ENCODE measurements around the gene ANKLE2. TPM values are rescaled to one million over a fixed set of nuclear protein-coding genes. Genes with fewer than 3 reads are reported as not detected.

ANKLE2 gene
- total and polyA plus RNA-seq, 3 donors from 2014 or later, result 103 to 204 (median 120) TPM

DNA sequence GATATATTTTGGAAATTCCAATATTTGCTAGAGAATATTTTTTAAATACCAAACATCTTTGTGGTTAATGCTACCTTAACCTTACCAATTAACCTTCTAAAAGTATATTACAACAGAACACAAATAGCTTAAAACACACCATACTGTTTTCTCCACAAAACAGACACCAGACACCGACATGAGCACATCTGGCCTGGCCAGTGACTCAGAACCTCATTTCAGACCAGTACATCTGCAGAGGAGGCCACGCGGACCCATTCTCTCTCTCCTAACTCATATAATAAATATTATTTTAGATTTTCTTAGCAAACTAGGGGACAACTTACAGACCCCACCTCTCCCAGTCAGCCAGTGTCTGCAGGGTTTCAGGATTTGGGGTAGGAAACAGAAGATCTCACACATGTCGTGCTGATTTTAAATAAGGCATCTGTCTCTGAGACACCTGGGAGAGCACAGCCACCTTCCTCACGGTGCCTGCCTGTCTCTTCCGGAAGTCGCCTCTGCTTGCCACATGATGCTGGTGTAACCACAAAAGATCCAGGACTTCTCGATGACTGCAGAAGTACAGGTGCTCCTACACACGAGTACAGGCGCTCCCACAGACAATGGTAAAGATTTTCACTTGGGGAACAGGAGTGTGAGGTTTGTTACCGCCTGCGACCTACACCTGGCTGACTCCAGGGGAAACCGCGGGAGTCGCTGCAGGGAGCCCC is 9.7 kb upstream of the ANKLE2 start:
- Histone ChIP-seq H3K4me1 (peaks cover 18% of the 10 kb centered on the region), H3K36me3 (ENCODE audit: low read depth, missing control alignments) (peaks cover 4% of the 10 kb centered on the region), H3K9me3 (no peaks in the 10 kb centered on the region), H3K27ac (peak overlapping the region in 1 of 2 donors; percentile 44), H3K4me3 (no peak overlapping the region), H3K27me3 (no peaks in the 10 kb centered on the region)
- no peak for DNase-seq
- 91 to 92% methylated on average over 14 to 15 of the region's 15 CpGs for WGBS, 2 donors
- TF ChIP-seq, protein P1, sequence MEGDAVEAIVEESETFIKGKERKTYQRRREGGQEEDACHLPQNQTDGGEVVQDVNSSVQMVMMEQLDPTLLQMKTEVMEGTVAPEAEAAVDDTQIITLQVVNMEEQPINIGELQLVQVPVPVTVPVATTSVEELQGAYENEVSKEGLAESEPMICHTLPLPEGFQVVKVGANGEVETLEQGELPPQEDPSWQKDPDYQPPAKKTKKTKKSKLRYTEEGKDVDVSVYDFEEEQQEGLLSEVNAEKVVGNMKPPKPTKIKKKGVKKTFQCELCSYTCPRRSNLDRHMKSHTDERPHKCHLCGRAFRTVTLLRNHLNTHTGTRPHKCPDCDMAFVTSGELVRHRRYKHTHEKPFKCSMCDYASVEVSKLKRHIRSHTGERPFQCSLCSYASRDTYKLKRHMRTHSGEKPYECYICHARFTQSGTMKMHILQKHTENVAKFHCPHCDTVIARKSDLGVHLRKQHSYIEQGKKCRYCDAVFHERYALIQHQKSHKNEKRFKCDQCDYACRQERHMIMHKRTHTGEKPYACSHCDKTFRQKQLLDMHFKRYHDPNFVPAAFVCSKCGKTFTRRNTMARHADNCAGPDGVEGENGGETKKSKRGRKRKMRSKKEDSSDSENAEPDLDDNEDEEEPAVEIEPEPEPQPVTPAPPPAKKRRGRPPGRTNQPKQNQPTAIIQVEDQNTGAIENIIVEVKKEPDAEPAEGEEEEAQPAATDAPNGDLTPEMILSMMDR (IDR thresholded peaks at IDR 0.05), result no peak
- TF ChIP-seq POLR2A (IDR thresholded peaks at IDR 0.05), result no peak
- intact Hi-C loops (cut with DNase I; ENCODE audit: low total_unique reads), result no loop called here

DNA sequence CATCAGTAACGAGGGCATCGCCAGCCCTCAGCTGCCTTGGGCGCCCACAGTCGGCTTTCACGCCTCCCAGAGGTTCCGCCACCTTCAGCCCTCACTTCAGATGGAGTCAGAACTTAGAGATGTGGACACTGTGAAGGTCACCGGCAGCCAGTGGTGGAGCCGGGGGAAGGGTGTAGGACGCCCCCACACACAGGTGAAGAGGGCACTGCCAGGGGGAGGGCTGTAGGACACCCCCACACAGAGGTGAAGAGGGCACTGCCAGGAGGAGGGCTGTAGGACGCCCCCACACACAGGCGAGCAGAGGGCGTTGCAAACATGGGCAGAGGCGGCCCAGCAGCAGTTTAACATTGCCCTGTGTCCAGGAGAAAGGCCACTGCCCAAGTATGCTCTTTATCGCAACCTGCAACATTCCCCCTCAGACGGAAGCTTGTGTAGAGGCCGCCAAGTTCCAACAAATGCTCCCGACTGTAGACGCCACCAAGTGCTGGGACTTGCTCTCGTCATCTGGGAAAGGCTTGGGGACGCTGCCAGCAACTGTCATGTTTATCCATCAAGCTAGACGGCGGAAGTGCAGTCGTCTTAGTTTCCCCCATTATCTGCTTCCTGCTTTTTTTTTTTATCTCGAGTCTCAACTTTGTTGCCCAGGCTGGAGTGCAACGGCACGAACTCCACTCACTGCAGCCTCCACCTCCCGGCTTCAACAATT is 4.9 kb upstream of the ANKLE2 start:
- no peaks in the 10 kb centered on the region for H3K27me3 ChIP-seq

DNA sequence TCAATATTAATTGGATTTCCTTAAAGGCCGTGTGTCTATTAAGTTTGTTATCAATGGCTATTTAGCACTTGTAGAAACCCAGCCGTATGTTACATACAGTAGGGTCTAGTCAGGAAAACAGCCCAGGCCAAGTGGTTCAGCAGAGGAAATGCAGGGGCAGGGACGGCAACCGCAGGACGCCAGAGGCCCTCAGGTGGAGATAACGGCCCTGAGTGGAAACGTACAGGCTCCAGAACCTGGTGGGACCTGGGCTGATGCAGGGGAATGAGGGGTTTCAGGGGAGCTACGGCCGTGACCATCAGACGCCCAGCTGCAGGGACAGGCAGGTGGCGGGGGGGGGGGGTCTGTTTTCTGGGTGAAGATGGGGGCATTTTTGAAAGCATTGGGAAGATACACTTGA is 3.7 kb upstream of the ANKLE2 start:
- Histone ChIP-seq H3K36me3 (ENCODE audit: low read depth, missing control alignments) (no peaks in the 10 kb centered on the region), H3K4me1 (peaks cover 21% of the 10 kb centered on the region), H3K27me3 (no peaks in the 10 kb centered on the region), H3K27ac (no peak overlapping the region), H3K9me3 (no peaks in the 10 kb centered on the region), H3K4me3 (no peak overlapping the region)
- no peak for TF ChIP-seq POLR2A (IDR thresholded peaks at IDR 0.05)
- TF ChIP-seq, protein P1 (IDR thresholded peaks at IDR 0.05), result no peak
- intact Hi-C loops (cut with DNase I; ENCODE audit: low total_unique reads), result no loop called here
- DNase-seq, result no peak
- WGBS, 2 donors, result 73 to 88% methylated on average over 11 of the region's 11 CpGs

More for the DNA sequence above, 4.9 kb upstream of the ANKLE2 start:
- no peak for TF ChIP-seq POLR2A (IDR thresholded peaks at IDR 0.05)
- TF ChIP-seq, protein P1 (IDR thresholded peaks at IDR 0.05), result no peak
- Histone ChIP-seq H3K27ac (peak overlapping the region in 1 of 2 donors; percentile 24), H3K9me3 (no peaks in the 10 kb centered on the region), H3K36me3 (ENCODE audit: low read depth, missing control alignments) (no peaks in the 10 kb centered on the region), H3K4me3 (no peak overlapping the region), H3K4me1 (peaks cover 17% of the 10 kb centered on the region)
- DNase-seq, result peak; percentile 87
- intact Hi-C loops (cut with DNase I; ENCODE audit: low total_unique reads), result no loop called here
- WGBS, 2 donors, result 41 to 71% methylated on average over 22 to 27 of the region's 27 CpGs

DNA sequence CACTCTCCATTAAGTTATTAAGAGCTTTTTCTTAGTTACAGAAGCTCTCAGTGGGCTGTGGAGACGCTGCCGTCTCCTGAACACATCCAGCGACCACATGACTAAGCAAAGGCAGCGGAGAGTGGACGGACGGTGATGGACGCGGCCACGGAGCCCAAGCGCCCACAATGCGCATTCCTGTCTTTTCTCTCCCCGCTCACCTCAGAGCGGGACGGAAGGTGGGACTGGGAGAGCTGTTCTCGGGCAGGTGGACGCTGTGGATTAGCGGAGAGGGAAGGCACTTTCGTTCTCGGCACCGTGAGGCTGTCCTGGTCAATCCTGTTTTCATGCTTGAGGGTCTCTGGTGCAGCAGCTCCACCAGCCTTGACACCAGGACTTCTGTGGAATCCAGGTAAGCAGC is 2.6 kb upstream of the ANKLE2 start:
- intact Hi-C loops (cut with DNase I; ENCODE audit: low total_unique reads), result no loop called here
- WGBS, 2 donors, result 78 to 95% methylated on average over 20 of the region's 20 CpGs
- H3K4me1 ChIP-seq, result peaks cover 23% of the 10 kb centered on the region
- no peaks in the 10 kb centered on the region for H3K27me3 ChIP-seq
- no peak for TF ChIP-seq POLR2A (IDR thresholded peaks at IDR 0.05)
- TF ChIP-seq, protein P1 (IDR thresholded peaks at IDR 0.05), result no peak
- DNase-seq, result no peak
- no peaks in the 10 kb centered on the region for H3K36me3 ChIP-seq (ENCODE audit: low read depth, missing control alignments)
- no peak overlapping the region for H3K27ac ChIP-seq
- H3K4me3 ChIP-seq, result no peak overlapping the region
- H3K9me3 ChIP-seq, result no peaks in the 10 kb centered on the region

All from testis (tissue), 3 donors.